Fibroblast of pulmonary artery (primary cell): ENCODE data around the gene YES1.
"Not testable (repeated sequence)": the region's sequence is repeated elsewhere in the genome, so short reads cannot be mapped to it uniquely, and the experiment has no call there.

Experiments used
- DNase-seq: peaks from one replicate; pipeline ENCODE4 v3.0.0-alpha.2; 2010; ENCODE audit warnings: low read depth
- H3K4me3 ChIP-seq: replicated peaks from 2 replicates; pipeline ENCODE4 v1.5.1; 2011; ENCODE audit warnings: low read depth, mild to moderate bottlenecking, control low read depth, low read length, moderate library complexity
- TF ChIP-seq, protein P1 (sequence below): IDR thresholded peaks from 2 replicates; pipeline ENCODE4 v1.5.1; 2011; ENCODE audit warnings: mild to moderate bottlenecking, control low read depth, low read length, inconsistent platforms; ENCODE audit errors: missing control alignments

YES1 gene

DNA sequence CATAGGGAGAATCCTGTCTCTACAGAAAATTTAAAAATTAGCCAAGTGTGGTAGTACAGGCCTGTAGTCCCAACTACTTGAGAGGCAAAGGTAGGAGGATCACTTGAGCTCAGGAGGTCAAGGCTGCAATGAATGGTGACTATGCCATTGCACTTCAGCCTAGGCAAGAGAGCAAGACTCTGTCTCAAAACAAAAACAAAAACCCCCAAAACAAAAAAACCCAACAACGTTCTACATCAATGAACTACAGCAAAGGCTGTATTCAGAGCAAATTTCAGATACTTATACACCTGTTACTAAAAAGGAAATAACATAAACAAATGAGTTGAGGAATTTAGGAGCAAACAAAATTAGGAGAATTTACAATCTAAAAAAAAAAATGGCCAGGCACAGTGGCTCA is 22.6 kb downstream of the YES1 start:
- no peak for DNase-seq
- TF ChIP-seq, protein P1, sequence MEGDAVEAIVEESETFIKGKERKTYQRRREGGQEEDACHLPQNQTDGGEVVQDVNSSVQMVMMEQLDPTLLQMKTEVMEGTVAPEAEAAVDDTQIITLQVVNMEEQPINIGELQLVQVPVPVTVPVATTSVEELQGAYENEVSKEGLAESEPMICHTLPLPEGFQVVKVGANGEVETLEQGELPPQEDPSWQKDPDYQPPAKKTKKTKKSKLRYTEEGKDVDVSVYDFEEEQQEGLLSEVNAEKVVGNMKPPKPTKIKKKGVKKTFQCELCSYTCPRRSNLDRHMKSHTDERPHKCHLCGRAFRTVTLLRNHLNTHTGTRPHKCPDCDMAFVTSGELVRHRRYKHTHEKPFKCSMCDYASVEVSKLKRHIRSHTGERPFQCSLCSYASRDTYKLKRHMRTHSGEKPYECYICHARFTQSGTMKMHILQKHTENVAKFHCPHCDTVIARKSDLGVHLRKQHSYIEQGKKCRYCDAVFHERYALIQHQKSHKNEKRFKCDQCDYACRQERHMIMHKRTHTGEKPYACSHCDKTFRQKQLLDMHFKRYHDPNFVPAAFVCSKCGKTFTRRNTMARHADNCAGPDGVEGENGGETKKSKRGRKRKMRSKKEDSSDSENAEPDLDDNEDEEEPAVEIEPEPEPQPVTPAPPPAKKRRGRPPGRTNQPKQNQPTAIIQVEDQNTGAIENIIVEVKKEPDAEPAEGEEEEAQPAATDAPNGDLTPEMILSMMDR = no peak
- no peak overlapping the region for H3K4me3 ChIP-seq

DNA sequence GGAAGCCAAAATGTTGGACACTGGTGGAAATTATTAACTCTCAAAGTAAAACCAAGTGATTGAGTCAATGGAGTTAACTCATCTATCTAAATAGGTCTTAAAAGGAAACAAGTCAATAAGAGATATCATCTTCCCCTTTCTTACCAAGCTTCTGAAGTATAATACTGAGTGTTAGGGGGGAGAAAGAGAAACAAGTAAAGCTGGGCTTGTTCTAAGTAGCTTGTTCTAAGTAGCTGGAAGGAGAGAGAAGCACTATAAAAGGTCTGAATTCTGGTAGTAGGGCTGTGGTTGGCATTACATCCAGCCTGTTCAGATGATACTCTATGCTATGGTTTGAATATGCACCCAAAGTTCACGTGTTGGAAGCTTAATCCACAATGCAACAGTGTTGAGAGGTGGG is 26.8 kb downstream of the YES1 start:
- TF ChIP-seq, protein P1 = no peak
- H3K4me3 ChIP-seq = no peak overlapping the region
- no peak for DNase-seq

DNA sequence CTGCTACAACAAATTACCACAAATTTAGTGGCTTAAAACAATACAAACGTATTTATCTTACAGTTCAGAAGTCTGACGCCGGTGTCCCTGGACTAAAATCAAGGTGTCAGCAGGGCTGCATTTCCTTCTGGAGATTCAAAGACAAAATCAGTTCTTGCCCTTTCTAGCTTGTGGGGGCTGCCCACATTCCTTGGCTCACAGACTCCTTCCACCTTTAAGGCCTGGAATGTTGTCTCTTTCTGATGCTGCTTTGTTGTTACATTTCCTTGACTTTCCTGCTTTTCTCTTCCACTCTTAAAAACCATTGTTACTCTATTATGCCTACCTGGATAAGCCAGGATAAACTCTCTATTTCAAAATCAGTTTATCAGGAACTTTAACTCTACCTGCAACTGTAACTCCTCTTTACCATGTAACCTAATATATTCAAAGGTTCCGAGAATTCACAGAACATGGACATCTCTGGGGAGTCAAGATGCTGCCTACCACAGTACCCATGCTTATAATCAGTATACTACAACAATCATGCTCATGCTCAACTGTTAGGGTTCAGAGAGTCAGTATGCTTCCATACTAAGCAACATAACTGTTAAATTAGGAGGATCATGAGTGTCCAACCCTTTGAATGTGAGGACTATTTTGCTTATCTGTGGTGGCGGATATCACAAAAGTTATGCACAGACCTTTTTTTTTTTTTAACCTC is 27.4 kb downstream of the YES1 start:
- H3K4me3 ChIP-seq = no peak overlapping the region
- TF ChIP-seq, protein P1 = no peak
- no peak for DNase-seq

DNA sequence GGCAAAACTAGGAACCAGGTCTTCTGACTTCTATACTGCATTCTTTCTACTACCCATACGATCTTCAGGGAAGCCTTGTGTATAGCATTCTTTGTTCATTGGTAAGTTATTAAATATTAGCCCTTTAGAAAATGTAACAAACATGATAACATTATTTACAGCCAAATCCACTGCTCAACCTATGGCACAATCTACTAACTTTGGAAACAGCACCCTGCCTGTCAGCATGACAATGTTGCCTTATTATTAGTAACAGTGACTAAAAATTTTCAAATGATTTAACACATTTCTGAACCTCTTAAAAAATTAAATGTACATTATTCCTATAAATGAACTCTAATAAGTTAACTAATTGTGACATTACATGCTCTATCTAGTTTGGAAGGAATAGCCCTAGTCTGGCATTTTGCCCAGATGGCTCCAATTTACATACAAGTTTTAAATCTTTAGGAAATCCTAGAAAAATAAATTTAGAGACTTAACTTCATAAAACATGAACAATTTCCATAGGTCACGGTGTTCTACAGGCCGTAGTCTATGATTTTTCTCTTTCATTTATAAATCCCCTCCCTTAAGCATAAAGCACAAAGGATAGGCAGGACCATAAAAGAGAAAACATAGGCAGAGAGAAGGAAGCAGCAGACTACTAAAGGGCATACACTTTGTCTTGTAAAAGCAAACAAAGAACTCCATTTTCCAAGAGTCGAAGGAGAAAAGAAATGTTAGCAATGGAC is 33.7 kb downstream of the YES1 start:
- DNase-seq = peak; percentile 44
- no peak overlapping the region for H3K4me3 ChIP-seq
- TF ChIP-seq, protein P1 = no peak

DNA sequence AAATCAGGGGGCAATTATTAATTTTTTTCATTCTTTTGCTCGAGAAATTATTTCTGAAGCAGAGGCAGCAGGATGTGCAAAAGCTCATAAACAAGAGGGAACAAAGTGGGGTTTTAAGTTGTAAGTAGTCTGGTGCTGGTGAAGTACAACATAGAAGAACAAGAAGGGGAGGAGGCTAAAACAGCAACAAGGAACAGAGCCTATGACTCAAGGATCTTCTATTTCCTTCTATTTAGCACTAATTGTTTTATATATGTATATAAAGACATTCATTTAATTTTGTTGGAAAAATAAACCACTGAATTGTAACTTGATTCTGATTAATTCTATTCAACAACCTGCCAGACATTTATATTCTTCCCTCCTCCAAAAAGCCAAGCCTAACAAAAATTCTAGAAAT is 35.0 kb downstream of the YES1 start:
- no peak overlapping the region for H3K4me3 ChIP-seq
- TF ChIP-seq, protein P1 = no peak
- peak; percentile 45 for DNase-seq

DNA sequence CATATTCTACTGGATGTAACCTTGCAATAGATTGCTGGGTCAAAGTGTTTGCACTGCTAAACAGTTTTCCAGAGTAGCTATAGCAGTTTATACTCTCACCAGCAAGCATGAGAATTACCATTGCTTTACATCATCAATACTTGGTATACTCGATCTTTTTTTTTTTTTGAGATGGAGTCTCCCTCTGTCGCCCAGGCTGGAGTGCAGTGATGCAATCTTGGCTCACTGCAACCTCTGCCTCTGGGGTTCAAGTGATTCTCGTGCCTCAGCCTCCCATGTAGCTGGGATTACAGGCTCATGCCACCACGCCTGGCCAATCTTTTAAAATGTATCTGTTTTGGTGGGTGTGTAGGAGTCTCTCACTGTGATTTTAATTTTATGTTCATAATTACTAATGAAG is 36.0 kb downstream of the YES1 start:
- not testable (repeated sequence) for H3K4me3 ChIP-seq, DNase-seq

DNA sequence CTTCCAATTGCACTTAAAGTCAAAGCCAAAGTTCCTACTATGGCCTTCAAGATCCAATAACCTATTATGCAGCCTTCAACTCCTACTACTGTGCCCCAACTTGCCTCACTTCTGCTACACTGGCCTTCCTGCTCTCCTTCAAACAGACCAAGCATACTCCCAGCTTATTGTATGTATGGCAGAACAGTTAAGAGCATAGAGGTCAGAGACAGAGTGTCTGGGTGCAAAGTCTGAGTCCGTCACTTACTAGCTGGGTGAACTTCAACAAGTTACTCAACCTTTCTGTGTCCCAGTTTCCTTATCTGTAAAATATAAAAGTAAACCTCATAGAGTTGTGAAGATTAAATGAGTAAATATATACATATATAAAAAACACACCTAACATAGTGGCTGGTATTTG is 37.2 kb downstream of the YES1 start:
- DNase-seq = no peak
- H3K4me3 ChIP-seq = no peak overlapping the region
- TF ChIP-seq, protein P1 = no peak
